ENCODE measurements around the gene DGAT2. TPM values are rescaled to one million over a fixed set of nuclear protein-coding genes. Genes with fewer than 3 reads are reported as not detected.

The DGAT2 gene
- total RNA-seq, 1 donor: 0.43 TPM

DNA sequence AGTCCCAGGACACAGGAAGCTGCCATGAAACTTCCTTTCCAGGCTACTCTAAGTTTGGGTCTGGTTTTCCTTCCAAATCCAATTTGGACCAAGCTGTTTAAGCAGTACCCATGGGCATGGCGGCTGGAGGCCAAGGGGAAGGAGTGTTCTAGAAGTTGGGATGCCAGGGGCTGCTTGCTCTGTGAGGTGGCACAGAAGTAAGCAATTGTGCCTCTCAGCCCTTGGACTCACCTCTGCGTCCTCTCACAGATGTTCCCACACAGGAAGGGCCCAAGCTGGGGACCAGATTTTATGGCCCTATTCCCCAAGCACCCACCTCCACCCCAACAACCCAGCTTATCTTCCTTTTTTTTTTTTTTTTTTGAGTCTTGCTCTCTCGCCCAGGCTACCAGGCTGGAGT lies 3.5 kb upstream of the DGAT2 start:
- TF ChIP-seq, protein P1, sequence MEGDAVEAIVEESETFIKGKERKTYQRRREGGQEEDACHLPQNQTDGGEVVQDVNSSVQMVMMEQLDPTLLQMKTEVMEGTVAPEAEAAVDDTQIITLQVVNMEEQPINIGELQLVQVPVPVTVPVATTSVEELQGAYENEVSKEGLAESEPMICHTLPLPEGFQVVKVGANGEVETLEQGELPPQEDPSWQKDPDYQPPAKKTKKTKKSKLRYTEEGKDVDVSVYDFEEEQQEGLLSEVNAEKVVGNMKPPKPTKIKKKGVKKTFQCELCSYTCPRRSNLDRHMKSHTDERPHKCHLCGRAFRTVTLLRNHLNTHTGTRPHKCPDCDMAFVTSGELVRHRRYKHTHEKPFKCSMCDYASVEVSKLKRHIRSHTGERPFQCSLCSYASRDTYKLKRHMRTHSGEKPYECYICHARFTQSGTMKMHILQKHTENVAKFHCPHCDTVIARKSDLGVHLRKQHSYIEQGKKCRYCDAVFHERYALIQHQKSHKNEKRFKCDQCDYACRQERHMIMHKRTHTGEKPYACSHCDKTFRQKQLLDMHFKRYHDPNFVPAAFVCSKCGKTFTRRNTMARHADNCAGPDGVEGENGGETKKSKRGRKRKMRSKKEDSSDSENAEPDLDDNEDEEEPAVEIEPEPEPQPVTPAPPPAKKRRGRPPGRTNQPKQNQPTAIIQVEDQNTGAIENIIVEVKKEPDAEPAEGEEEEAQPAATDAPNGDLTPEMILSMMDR (IDR thresholded peaks at IDR 0.05; ENCODE audit: insufficient read depth, low read depth, low read length): no peak
- DNase-seq (ENCODE audit: low read depth): no peak
- no peak overlapping the region for H3K4me3 ChIP-seq (ENCODE audit: low read depth, low read length)

DNA sequence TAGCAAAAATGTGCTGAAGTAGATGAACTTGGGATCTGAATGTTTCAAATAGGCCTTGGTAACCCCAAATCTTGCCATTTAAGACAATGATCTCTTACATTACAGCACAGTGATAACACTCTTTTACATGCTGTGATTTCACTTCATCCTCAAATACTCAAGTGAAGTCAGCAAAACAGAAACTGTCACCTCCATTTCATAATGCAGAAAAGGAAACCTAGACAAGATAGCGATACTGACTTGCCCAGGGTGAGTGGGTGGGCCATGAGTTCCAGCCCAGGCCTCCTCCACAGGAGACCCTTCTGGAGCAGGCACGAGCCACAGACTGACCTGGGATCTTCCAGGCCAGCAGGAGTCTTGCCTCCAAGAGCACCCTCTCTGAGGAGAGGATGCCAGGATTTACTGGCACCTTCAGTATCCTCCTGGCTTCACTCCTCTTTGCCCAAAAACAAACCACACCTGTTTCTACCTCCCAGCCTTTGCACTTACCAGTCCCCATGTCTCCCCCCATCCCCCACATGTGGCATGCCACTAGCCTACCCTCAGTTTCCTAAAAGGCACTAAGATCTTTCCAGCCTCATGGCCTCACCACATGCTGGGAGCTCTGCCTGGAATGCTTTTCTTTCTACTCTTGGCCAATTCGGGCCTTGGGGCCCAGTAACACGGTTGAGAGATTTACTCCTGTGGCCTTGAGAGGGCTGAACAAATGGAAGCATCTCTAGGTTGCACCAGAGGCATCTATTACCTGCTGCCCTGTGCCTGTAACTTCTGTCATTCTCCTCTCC lies 1.9 kb upstream of the DGAT2 start:
- H3K4me3 ChIP-seq (ENCODE audit: low read depth, low read length): no peak overlapping the region

GRCh38 chr11:75767228-75767572 lies 1.4 kb upstream of the DGAT2 start:
- no peak for DNase-seq (ENCODE audit: low read depth)
- TF ChIP-seq, protein P1 (IDR thresholded peaks at IDR 0.05; ENCODE audit: insufficient read depth, low read depth, low read length): no peak
- no peak overlapping the region for H3K4me3 ChIP-seq (ENCODE audit: low read depth, low read length)

More for the DNA sequence above, 1.9 kb upstream of the DGAT2 start:
- DNase-seq (ENCODE audit: low read depth): no peak
- TF ChIP-seq, protein P1 (IDR thresholded peaks at IDR 0.05; ENCODE audit: insufficient read depth, low read depth, low read length): no peak

- DNase-seq (ENCODE audit: low read depth): no peak
- no peak overlapping the region for H3K4me3 ChIP-seq (ENCODE audit: low read depth, low read length)
- TF ChIP-seq, protein P1 (IDR thresholded peaks at IDR 0.05; ENCODE audit: insufficient read depth, low read depth, low read length): no peak
Measured at GRCh38 chr11:75767793-75768111, 826 bp upstream of the DGAT2 start.

- TF ChIP-seq, protein P1 (IDR thresholded peaks at IDR 0.05; ENCODE audit: insufficient read depth, low read depth, low read length): no peak
- H3K4me3 ChIP-seq (ENCODE audit: low read depth, low read length): peak overlapping the region; percentile 54
- no peak for DNase-seq (ENCODE audit: low read depth)
Measured at GRCh38 chr11:75768909-75769771, 562 bp downstream of the DGAT2 start.

GRCh38 chr11:75770102-75770501 lies 1.5 kb downstream of the DGAT2 start:
- no peak for DNase-seq (ENCODE audit: low read depth)
- H3K4me3 ChIP-seq (ENCODE audit: low read depth, low read length): no peak overlapping the region
- TF ChIP-seq, protein P1 (IDR thresholded peaks at IDR 0.05; ENCODE audit: insufficient read depth, low read depth, low read length): no peak
